GM12874 (cell line): ENCODE measurements around the gene EVL.

Experiments used
- TF ChIP-seq, protein P1 (sequence below): IDR thresholded peaks from 2 replicates; pipeline ENCODE4 v1.5.1; 2011; ENCODE audit warnings: low read depth, mild to moderate bottlenecking, control low read depth, low read length, moderate library complexity; ENCODE audit not compliant: insufficient read depth

Gene EVL

DNA sequence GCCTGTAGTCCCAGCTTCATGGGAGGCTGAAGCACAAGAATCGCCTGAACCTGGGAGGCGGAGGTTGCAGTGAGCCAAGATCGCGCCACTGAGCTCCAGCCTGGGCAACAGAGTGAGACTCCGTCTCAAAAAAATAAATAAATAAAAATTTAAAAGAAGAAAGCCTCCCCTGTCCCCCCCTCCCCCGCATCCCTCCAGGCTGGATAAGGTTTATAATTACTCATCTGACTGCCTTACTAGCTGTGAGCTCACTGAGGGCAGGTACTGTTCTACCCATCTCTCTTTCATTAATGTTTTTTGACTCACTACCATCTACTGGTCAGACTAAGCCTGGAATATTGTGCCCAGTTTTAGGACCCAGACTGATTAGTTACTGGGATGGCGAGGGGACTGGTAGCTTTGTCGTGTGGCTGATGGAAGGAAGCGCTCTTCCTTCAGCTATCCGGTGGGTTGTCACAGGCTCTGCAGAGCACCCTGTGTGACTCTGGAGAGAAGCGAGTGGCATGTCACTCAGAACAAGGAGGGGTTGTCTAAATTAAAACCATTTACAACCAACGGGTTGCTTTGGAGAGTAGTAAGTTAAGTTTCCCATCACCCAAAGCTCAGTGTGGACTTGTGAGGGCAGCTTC, 16.9 kb downstream of the EVL start:
- TF ChIP-seq, protein P1, sequence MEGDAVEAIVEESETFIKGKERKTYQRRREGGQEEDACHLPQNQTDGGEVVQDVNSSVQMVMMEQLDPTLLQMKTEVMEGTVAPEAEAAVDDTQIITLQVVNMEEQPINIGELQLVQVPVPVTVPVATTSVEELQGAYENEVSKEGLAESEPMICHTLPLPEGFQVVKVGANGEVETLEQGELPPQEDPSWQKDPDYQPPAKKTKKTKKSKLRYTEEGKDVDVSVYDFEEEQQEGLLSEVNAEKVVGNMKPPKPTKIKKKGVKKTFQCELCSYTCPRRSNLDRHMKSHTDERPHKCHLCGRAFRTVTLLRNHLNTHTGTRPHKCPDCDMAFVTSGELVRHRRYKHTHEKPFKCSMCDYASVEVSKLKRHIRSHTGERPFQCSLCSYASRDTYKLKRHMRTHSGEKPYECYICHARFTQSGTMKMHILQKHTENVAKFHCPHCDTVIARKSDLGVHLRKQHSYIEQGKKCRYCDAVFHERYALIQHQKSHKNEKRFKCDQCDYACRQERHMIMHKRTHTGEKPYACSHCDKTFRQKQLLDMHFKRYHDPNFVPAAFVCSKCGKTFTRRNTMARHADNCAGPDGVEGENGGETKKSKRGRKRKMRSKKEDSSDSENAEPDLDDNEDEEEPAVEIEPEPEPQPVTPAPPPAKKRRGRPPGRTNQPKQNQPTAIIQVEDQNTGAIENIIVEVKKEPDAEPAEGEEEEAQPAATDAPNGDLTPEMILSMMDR = no peak

DNA sequence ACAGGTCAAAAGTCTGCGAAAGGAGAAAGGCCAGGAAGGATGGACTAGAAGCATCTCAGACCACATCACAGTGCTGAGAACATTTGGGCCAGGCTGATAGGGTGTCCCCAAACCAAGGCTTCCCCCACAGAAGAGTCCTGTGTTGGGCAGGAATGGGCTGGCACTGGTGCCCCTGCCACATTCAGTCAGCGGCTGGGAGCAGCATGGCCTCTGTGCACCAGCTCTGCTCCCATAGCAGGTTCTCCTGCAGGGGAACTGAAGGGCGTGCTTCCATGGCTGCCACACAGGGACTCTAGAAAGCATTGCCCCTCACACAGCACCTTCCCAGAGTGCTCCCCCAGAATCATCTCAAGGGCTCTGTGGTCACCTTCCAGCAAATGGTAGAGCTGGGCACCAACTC, 17.5 kb downstream of the EVL start:
- TF ChIP-seq, protein P1 = no peak

GRCh38 chr14:100083706-100084105, 18.5 kb downstream of the EVL start:
- TF ChIP-seq, protein P1 = no peak

DNA sequence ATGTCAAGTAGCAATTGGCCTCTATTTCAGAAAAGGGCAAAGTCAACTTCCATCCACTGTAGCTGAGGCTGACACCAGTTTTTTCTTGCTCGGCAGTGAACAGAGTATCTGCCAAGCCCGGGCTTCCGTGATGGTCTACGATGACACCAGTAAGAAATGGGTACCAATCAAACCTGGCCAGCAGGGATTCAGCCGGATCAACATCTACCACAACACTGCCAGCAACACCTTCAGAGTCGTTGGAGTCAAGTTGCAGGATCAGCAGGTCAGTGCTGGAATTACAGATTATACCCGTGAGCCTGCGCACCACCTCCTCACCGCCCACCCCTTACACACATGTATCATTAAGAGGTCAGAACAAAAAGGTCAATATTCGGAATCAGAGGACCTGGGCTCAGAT, 19.4 kb downstream of the EVL start:
- TF ChIP-seq, protein P1 = no peak

GRCh38 chr14:100085462-100085861, 20.2 kb downstream of the EVL start:
- TF ChIP-seq, protein P1 = no peak

DNA sequence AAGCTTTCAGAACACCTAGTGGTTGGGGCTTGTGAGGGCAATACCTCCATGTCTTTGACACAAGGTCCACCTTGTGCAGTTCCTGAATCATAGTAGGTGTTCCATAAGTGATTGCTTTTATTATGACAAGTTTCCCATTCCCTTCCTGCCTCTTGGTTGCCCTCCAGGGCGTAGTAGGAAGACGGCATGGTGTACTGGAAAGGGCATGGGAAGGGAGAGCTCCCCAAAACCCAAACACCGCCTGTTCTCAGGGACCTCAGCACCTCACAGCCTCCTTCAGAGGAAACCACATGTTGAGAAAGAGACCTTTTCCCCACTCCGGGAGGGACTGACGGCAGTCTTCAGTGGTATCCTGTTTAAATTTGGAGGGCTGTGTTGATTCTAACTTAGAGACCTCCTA, 21.1 kb downstream of the EVL start:
- TF ChIP-seq, protein P1 = no peak

- TF ChIP-seq, protein P1 = no peak
These were observed 23.0 kb downstream of the EVL start for GRCh38 chr14:100088226-100088625.
